Measurements from ENCODE around the gene PDXK. TPM values are rescaled to one million over a fixed set of nuclear protein-coding genes. Genes with fewer than 3 reads are reported as not detected.

PDXK gene
- total and polyA plus RNA-seq, 2 of the 13 experiments (the other 11 are each of a cell fraction or from before 2014, with no cell fraction given): 114 to 184 TPM

DNA sequence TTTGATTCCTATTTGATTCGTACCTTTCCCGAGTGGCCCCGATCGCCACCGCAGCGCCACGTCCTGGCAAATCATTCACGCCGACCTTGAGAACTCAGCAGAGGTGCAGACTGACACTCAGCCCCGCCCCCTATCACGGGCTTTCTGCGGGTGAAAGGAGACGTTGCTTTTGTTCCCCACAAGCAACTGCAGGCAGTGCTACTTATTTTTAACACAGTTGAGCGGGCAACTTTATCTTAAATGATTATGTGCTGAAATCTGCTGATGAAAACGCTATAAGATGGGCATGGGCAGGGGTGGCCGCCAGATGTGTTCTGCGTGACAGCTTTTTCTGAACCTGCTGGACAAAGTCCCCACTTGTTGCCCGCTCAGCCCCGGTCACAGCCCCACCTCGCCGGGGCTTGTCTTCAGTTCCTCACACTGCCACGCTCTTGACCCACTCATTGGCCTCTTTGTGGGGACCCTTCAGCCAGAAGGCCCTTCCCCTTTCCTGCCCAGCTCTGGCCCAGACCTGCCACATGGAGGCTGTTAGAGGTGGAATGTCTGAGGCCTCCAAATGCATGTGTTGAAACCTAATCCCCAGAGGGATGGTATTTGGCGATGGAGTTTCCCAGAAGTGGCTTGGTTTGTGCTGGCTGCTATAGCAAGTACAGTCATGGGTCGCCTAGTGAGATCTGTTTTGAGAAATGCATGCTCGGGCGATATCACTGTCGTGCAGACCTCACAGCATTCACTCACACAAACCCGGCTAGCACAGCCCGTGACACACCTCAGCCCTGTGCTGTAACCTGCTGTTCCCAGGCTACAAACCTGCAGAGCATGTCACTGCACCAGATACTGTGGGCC lies 15.7 kb upstream of the PDXK start (continued):
- TF ChIP-seq, protein P1, sequence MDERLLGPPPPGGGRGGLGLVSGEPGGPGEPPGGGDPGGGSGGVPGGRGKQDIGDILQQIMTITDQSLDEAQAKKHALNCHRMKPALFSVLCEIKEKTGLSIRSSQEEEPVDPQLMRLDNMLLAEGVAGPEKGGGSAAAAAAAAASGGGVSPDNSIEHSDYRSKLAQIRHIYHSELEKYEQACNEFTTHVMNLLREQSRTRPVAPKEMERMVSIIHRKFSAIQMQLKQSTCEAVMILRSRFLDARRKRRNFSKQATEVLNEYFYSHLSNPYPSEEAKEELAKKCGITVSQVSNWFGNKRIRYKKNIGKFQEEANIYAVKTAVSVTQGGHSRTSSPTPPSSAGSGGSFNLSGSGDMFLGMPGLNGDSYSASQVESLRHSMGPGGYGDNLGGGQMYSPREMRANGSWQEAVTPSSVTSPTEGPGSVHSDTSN (CRISPR knock-in tag; IDR thresholded peaks at IDR 0.05): 0 out of 2 replicates have a peak, but pooled peaks have one; percentile 30
- no peak for TF ChIP-seq ZNF530 (CRISPR knock-in tag; IDR thresholded peaks at IDR 0.05; ENCODE audit: low read depth)
- TF ChIP-seq ZNF343 (CRISPR knock-in tag; IDR thresholded peaks at IDR 0.05): no peak
- TF ChIP-seq ZMYM3 (CRISPR knock-in tag; IDR thresholded peaks at IDR 0.05): no peak
- TF ChIP-seq ZNF263 (CRISPR knock-in tag; IDR thresholded peaks at IDR 0.05): no peak
- TF ChIP-seq, protein P2, sequence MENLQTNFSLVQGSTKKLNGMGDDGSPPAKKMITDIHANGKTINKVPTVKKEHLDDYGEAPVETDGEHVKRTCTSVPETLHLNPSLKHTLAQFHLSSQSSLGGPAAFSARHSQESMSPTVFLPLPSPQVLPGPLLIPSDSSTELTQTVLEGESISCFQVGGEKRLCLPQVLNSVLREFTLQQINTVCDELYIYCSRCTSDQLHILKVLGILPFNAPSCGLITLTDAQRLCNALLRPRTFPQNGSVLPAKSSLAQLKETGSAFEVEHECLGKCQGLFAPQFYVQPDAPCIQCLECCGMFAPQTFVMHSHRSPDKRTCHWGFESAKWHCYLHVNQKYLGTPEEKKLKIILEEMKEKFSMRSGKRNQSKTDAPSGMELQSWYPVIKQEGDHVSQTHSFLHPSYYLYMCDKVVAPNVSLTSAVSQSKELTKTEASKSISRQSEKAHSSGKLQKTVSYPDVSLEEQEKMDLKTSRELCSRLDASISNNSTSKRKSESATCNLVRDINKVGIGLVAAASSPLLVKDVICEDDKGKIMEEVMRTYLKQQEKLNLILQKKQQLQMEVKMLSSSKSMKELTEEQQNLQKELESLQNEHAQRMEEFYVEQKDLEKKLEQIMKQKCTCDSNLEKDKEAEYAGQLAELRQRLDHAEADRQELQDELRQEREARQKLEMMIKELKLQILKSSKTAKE (CRISPR knock-in tag; IDR thresholded peaks at IDR 0.05; ENCODE audit: borderline replicate concordance): no peak
- no peak for TF ChIP-seq ZNF773 (CRISPR knock-in tag; IDR thresholded peaks at IDR 0.05; ENCODE audit: borderline replicate concordance)
- TF ChIP-seq, protein P3, sequence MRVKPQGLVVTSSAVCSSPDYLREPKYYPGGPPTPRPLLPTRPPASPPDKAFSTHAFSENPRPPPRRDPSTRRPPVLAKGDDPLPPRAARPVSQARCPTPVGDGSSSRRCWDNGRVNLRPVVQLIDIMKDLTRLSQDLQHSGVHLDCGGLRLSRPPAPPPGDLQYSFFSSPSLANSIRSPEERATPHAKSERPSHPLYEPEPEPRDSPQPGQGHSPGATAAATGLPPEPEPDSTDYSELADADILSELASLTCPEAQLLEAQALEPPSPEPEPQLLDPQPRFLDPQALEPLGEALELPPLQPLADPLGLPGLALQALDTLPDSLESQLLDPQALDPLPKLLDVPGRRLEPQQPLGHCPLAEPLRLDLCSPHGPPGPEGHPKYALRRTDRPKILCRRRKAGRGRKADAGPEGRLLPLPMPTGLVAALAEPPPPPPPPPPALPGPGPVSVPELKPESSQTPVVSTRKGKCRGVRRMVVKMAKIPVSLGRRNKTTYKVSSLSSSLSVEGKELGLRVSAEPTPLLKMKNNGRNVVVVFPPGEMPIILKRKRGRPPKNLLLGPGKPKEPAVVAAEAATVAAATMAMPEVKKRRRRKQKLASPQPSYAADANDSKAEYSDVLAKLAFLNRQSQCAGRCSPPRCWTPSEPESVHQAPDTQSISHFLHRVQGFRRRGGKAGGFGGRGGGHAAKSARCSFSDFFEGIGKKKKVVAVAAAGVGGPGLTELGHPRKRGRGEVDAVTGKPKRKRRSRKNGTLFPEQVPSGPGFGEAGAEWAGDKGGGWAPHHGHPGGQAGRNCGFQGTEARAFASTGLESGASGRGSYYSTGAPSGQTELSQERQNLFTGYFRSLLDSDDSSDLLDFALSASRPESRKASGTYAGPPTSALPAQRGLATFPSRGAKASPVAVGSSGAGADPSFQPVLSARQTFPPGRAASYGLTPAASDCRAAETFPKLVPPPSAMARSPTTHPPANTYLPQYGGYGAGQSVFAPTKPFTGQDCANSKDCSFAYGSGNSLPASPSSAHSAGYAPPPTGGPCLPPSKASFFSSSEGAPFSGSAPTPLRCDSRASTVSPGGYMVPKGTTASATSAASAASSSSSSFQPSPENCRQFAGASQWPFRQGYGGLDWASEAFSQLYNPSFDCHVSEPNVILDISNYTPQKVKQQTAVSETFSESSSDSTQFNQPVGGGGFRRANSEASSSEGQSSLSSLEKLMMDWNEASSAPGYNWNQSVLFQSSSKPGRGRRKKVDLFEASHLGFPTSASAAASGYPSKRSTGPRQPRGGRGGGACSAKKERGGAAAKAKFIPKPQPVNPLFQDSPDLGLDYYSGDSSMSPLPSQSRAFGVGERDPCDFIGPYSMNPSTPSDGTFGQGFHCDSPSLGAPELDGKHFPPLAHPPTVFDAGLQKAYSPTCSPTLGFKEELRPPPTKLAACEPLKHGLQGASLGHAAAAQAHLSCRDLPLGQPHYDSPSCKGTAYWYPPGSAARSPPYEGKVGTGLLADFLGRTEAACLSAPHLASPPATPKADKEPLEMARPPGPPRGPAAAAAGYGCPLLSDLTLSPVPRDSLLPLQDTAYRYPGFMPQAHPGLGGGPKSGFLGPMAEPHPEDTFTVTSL (CRISPR knock-in tag; IDR thresholded peaks at IDR 0.05; ENCODE audit: borderline replicate concordance): 0 out of 2 replicates have a peak, but pooled peaks have one; percentile 29
- no peak for TF ChIP-seq ZKSCAN5 (CRISPR knock-in tag; IDR thresholded peaks at IDR 0.05)
- TF ChIP-seq HNF1A (IDR thresholded peaks at IDR 0.05; ENCODE audit: low read depth): no peak
- TF ChIP-seq HNF1A (CRISPR knock-in tag; IDR thresholded peaks at IDR 0.05; ENCODE audit: borderline replicate concordance): no peak
- peak; percentile 49; the same call in 1 of the 2 replicates for TF ChIP-seq ZNF292 (CRISPR knock-in tag; IDR thresholded peaks at IDR 0.05; ENCODE audit: borderline replicate concordance, low read depth)
- no peak for TF ChIP-seq JUN (CRISPR knock-in tag; IDR thresholded peaks at IDR 0.05)
- no peak for TF ChIP-seq GTF2F1 (IDR thresholded peaks at IDR 0.05; ENCODE audit: low read length)

Measured in HepG2 (cell line).